HG02610 (cell line): Measurements from ENCODE around the gene IFRD1.
A peak's percentile ranks its signal among the peaks of the same experiment; 100 is the strongest.
"Not testable (repeated sequence)": the region's sequence is repeated elsewhere in the genome, so short reads cannot be mapped to it uniquely, and the experiment has no call there.

Source experiments
- ATAC-seq: cut with Tn5 transposase; IDR thresholded peaks from one replicate; pipeline ENCODE4 v1.9.1; 2021; ENCODE audit warnings: mild to moderate bottlenecking, moderate library complexity; ENCODE audit not compliant: unreplicated experiment

Gene IFRD1

GRCh38 chr7:112439476-112439875 lies 10.8 kb upstream of the IFRD1 start:
- ATAC-seq: no peak

- no peak for ATAC-seq
Observed at GRCh38 chr7:112442210-112442609, 8.1 kb upstream of the IFRD1 start.

GRCh38 chr7:112444505-112444904 lies 5.8 kb upstream of the IFRD1 start:
- no peak for ATAC-seq

GRCh38 chr7:112446431-112446830 lies 3.8 kb upstream of the IFRD1 start:
- ATAC-seq: no peak

- ATAC-seq: no peak
Observed at GRCh38 chr7:112447406-112447805, 2.9 kb upstream of the IFRD1 start.

- ATAC-seq: no peak
Observed at GRCh38 chr7:112448381-112448780, 1.9 kb upstream of the IFRD1 start.

- ATAC-seq: no peak
Observed at GRCh38 chr7:112448891-112449290, 1.4 kb upstream of the IFRD1 start.

- ATAC-seq: no peak
Observed at GRCh38 chr7:112449353-112449752, 907 bp upstream of the IFRD1 start.

GRCh38 chr7:112450807-112451761 lies 824 bp downstream of the IFRD1 start:
- peak; percentile 80 for ATAC-seq

- ATAC-seq: no peak
Observed at GRCh38 chr7:112452102-112452888, 2.0 kb downstream of the IFRD1 start.

- no peak for ATAC-seq
Observed at GRCh38 chr7:112453505-112454171, 3.4 kb downstream of the IFRD1 start.

GRCh38 chr7:112454191-112454590 lies 3.9 kb downstream of the IFRD1 start:
- ATAC-seq: not testable (repeated sequence)

GRCh38 chr7:112459645-112460044 lies 9.4 kb downstream of the IFRD1 start:
- ATAC-seq: no peak

- ATAC-seq: no peak
Observed at GRCh38 chr7:112462236-112462635, 12.0 kb downstream of the IFRD1 start.

GRCh38 chr7:112467867-112468266 lies 17.6 kb downstream of the IFRD1 start:
- no peak for ATAC-seq

GRCh38 chr7:112470194-112470593 lies 19.9 kb downstream of the IFRD1 start:
- ATAC-seq: no peak

- ATAC-seq: no peak
Observed at GRCh38 chr7:112476390-112477052, 26.3 kb downstream of the IFRD1 start.

GRCh38 chr7:112481121-112481736 lies 31.0 kb downstream of the IFRD1 start:
- ATAC-seq: no peak

- ATAC-seq: no peak
Observed at GRCh38 chr7:112481833-112482670, 31.8 kb downstream of the IFRD1 start.
